ENCODE measurements around the gene KRT28.

DNA sequence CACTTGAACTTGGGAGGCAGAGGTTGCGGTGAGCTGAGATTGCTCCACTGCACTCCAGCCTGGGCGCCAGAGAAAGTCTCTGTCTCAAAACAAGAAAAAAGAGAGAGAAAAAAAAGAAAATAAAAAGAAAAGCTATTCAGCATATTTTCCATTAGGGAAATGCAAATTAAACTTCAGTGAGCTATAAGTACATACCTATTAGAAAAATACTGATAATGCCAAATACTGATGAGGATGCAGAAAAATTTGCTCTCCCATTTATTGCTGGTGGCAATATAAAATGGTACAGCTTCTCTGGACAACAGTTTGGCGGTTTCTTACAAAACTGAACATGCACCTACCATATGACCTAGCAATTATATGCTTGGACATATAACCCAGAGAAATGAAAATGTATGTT lies 12.9 kb upstream of the KRT28 start:
- TF ChIP-seq, protein P1, sequence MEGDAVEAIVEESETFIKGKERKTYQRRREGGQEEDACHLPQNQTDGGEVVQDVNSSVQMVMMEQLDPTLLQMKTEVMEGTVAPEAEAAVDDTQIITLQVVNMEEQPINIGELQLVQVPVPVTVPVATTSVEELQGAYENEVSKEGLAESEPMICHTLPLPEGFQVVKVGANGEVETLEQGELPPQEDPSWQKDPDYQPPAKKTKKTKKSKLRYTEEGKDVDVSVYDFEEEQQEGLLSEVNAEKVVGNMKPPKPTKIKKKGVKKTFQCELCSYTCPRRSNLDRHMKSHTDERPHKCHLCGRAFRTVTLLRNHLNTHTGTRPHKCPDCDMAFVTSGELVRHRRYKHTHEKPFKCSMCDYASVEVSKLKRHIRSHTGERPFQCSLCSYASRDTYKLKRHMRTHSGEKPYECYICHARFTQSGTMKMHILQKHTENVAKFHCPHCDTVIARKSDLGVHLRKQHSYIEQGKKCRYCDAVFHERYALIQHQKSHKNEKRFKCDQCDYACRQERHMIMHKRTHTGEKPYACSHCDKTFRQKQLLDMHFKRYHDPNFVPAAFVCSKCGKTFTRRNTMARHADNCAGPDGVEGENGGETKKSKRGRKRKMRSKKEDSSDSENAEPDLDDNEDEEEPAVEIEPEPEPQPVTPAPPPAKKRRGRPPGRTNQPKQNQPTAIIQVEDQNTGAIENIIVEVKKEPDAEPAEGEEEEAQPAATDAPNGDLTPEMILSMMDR (IDR thresholded peaks at IDR 0.05; ENCODE audit: insufficient read depth, low read length, poor library complexity, severe bottlenecking) = no peak
- no peak for TF ChIP-seq EZH2phosphoT487 (conservative IDR thresholded peaks at IDR 0.05; ENCODE audit: low read length)

Data from SU-DHL-6 (cell line).